Body of pancreas (tissue), 4 donors: Measurements from ENCODE around the gene DSCAM.

Experiments used
- POLR2A ChIP-seq, 3 donors: fragments of 450-650 bp; IDR thresholded peaks; one replicate each; pipeline ENCODE4 v1.6.1; 2016; ENCODE audit warnings: antibody characterized with exemption in 3 of 3, mild to moderate bottlenecking in 2 of 3
- TF ChIP-seq, protein P1 (sequence below), 7 experiments: fragments of 450-650 bp in 4 of 7; fragments of 200-600 bp in 3 of 7; sonication (generic) in 3 of 7; IDR thresholded peaks; one replicate each; pipeline ENCODE4 v1.5.1; 2016 to 2019; ENCODE audit warnings: antibody characterized with exemption in 7 of 7

- no peak for TF ChIP-seq POLR2A (IDR thresholded peaks at IDR 0.05)
- TF ChIP-seq, protein P1, sequence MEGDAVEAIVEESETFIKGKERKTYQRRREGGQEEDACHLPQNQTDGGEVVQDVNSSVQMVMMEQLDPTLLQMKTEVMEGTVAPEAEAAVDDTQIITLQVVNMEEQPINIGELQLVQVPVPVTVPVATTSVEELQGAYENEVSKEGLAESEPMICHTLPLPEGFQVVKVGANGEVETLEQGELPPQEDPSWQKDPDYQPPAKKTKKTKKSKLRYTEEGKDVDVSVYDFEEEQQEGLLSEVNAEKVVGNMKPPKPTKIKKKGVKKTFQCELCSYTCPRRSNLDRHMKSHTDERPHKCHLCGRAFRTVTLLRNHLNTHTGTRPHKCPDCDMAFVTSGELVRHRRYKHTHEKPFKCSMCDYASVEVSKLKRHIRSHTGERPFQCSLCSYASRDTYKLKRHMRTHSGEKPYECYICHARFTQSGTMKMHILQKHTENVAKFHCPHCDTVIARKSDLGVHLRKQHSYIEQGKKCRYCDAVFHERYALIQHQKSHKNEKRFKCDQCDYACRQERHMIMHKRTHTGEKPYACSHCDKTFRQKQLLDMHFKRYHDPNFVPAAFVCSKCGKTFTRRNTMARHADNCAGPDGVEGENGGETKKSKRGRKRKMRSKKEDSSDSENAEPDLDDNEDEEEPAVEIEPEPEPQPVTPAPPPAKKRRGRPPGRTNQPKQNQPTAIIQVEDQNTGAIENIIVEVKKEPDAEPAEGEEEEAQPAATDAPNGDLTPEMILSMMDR (IDR thresholded peaks at IDR 0.05): no peak
These were observed 92.5 kb downstream of the DSCAM start for GRCh38 chr21:40754466-40754865.
